ENCODE measurements around the gene THRB.

The THRB gene

GRCh38 chr3:24372559-24373197, 122.0 kb downstream of the THRB start:
- DNase-seq, result no peak

- no peak for DNase-seq
These were observed 124.1 kb downstream of the THRB start for GRCh38 chr3:24370352-24371090.

GRCh38 chr3:24368605-24369004, 126.0 kb downstream of the THRB start:
- DNase-seq, result no peak

- DNase-seq, result no peak
These were observed 126.9 kb downstream of the THRB start for GRCh38 chr3:24367664-24368264.

- no peak for DNase-seq
These were observed 127.4 kb downstream of the THRB start for GRCh38 chr3:24367216-24367615.

GRCh38 chr3:24365168-24365567, 129.5 kb downstream of the THRB start:
- DNase-seq, result no peak

- no peak for DNase-seq
These were observed 130.3 kb downstream of the THRB start for GRCh38 chr3:24364359-24364758.

- DNase-seq, result no peak
These were observed 131.4 kb downstream of the THRB start for GRCh38 chr3:24363242-24363641.

- DNase-seq, result no peak
These were observed 133.0 kb downstream of the THRB start for GRCh38 chr3:24361623-24362022.

GRCh38 chr3:24360957-24361356, 133.7 kb downstream of the THRB start:
- DNase-seq, result no peak

GRCh38 chr3:24359645-24360462, 134.8 kb downstream of the THRB start:
- no peak for DNase-seq

- no peak for DNase-seq
These were observed 135.5 kb downstream of the THRB start for GRCh38 chr3:24359102-24359501.

- no peak for DNase-seq
These were observed 137.0 kb downstream of the THRB start for GRCh38 chr3:24357635-24358034.

GRCh38 chr3:24355806-24356205, 138.8 kb downstream of the THRB start:
- no peak for DNase-seq

- DNase-seq, result no peak
These were observed 140.4 kb downstream of the THRB start for GRCh38 chr3:24354230-24354629.

- DNase-seq, result no peak
These were observed 141.6 kb downstream of the THRB start for GRCh38 chr3:24352893-24353553.

GRCh38 chr3:24351779-24352469, 142.7 kb downstream of the THRB start:
- no peak for DNase-seq

- no peak for DNase-seq
These were observed 145.2 kb downstream of the THRB start for GRCh38 chr3:24349367-24350019.

- DNase-seq, result no peak
These were observed 146.3 kb downstream of the THRB start for GRCh38 chr3:24348348-24348747.

- DNase-seq, result no peak
These were observed 149.7 kb downstream of the THRB start for GRCh38 chr3:24344784-24345439.
